ENCODE measurements around the gene P4HTM.

P4HTM gene

GRCh38 chr3:48989796-48990635 is at the start of gene P4HTM:
P4HTM (plus strand) TSS chr3:48990241; CDS start chr3:48990257, 16 bp downstream.
- H3K36me3 ChIP-seq (ENCODE audit: control insufficient read depth in 5 of 5, insufficient read depth in 5 of 5, low read length in 5 of 5), result peaks cover 0 to 23% (median 12%) of the 10 kb centered on the region in 5 donors
- H3K27ac ChIP-seq (ENCODE audit: low read depth, low read length), result peak within 1 kb of the TSS; percentile 90
- H3K4me1 ChIP-seq (ENCODE audit: control insufficient read depth in 5 of 5, insufficient read depth in 5 of 5, low read length in 5 of 5), result peaks cover 9 to 29% (median 24%) of the 10 kb centered on the region in 5 donors
- H3K9ac ChIP-seq (ENCODE audit: low read length in 5 of 5), result peak within 1 kb of the TSS; percentile 66 to 88 (median 72)
- H3K9me3 ChIP-seq (ENCODE audit: control insufficient read depth in 5 of 5, low read length in 5 of 5), result no peaks in the 10 kb centered on the region
- peak within 1 kb of the TSS; percentile 83 to 95 (median 86) for H3K4me3 ChIP-seq (ENCODE audit: low read depth in 1 of 5, low read length in 5 of 5)
- no peaks in the 10 kb centered on the region for H3K27me3 ChIP-seq (ENCODE audit: control insufficient read depth in 5 of 5, insufficient read depth in 4 of 5, low read length in 5 of 5)

- Histone ChIP-seq H3K27ac (ENCODE audit: low read depth, low read length) (no peak overlapping the region), H3K27me3 (ENCODE audit: control insufficient read depth in 5 of 5, insufficient read depth in 4 of 5, low read length in 5 of 5) (no peaks in the 10 kb centered on the region), H3K36me3 (ENCODE audit: control insufficient read depth in 5 of 5, insufficient read depth in 5 of 5, low read length in 5 of 5) (peaks cover 3 to 25% (median 6%) of the 10 kb centered on the region in 5 donors), H3K4me3 (ENCODE audit: low read depth in 1 of 5, low read length in 5 of 5) (no peak overlapping the region), H3K4me1 (ENCODE audit: control insufficient read depth in 5 of 5, insufficient read depth in 5 of 5, low read length in 5 of 5) (no peaks in the 10 kb centered on the region), H3K9ac (ENCODE audit: low read length in 5 of 5) (no peak overlapping the region), H3K9me3 (ENCODE audit: control insufficient read depth in 5 of 5, low read length in 5 of 5) (no peaks in the 10 kb centered on the region)
These were observed 44.6 kb upstream of the P4HTM start for GRCh38 chr3:48945432-48945831.

- Histone ChIP-seq H3K36me3 (ENCODE audit: control insufficient read depth in 5 of 5, insufficient read depth in 5 of 5, low read length in 5 of 5) (peaks cover 3 to 25% (median 6%) of the 10 kb centered on the region in 5 donors), H3K9ac (ENCODE audit: low read length in 5 of 5) (no peak overlapping the region), H3K4me1 (ENCODE audit: control insufficient read depth in 5 of 5, insufficient read depth in 5 of 5, low read length in 5 of 5) (no peaks in the 10 kb centered on the region), H3K9me3 (ENCODE audit: control insufficient read depth in 5 of 5, low read length in 5 of 5) (no peaks in the 10 kb centered on the region), H3K27me3 (ENCODE audit: control insufficient read depth in 5 of 5, insufficient read depth in 4 of 5, low read length in 5 of 5) (no peaks in the 10 kb centered on the region), H3K4me3 (ENCODE audit: low read depth in 1 of 5, low read length in 5 of 5) (no peak overlapping the region), H3K27ac (ENCODE audit: low read depth, low read length) (no peak overlapping the region)
These were observed 44.0 kb upstream of the P4HTM start for GRCh38 chr3:48945891-48946549.

GRCh38 chr3:48949376-48949717 is 40.7 kb upstream of the P4HTM start:
- Histone ChIP-seq H3K4me3 (ENCODE audit: low read depth in 1 of 5, low read length in 5 of 5) (no peak overlapping the region), H3K27ac (ENCODE audit: low read depth, low read length) (no peak overlapping the region), H3K36me3 (ENCODE audit: control insufficient read depth in 5 of 5, insufficient read depth in 5 of 5, low read length in 5 of 5) (peaks cover 3 to 34% (median 6%) of the 10 kb centered on the region in 5 donors), H3K9ac (ENCODE audit: low read length in 5 of 5) (no peak overlapping the region), H3K9me3 (ENCODE audit: control insufficient read depth in 5 of 5, low read length in 5 of 5) (no peaks in the 10 kb centered on the region), H3K27me3 (ENCODE audit: control insufficient read depth in 5 of 5, insufficient read depth in 4 of 5, low read length in 5 of 5) (no peaks in the 10 kb centered on the region), H3K4me1 (ENCODE audit: control insufficient read depth in 5 of 5, insufficient read depth in 5 of 5, low read length in 5 of 5) (peaks cover 0 to 3% (median 0%) of the 10 kb centered on the region in 5 donors)

- peaks cover 0 to 3% (median 0%) of the 10 kb centered on the region in 5 donors for H3K4me1 ChIP-seq (ENCODE audit: control insufficient read depth in 5 of 5, insufficient read depth in 5 of 5, low read length in 5 of 5)
- H3K27ac ChIP-seq (ENCODE audit: low read depth, low read length), result no peak overlapping the region
- no peaks in the 10 kb centered on the region for H3K27me3 ChIP-seq (ENCODE audit: control insufficient read depth in 5 of 5, insufficient read depth in 4 of 5, low read length in 5 of 5)
- no peaks in the 10 kb centered on the region for H3K9me3 ChIP-seq (ENCODE audit: control insufficient read depth in 5 of 5, low read length in 5 of 5)
- H3K36me3 ChIP-seq (ENCODE audit: control insufficient read depth in 5 of 5, insufficient read depth in 5 of 5, low read length in 5 of 5), result peaks cover 4 to 32% (median 5%) of the 10 kb centered on the region in 5 donors
- H3K9ac ChIP-seq (ENCODE audit: low read length in 5 of 5), result no peak overlapping the region
- no peak overlapping the region for H3K4me3 ChIP-seq (ENCODE audit: low read depth in 1 of 5, low read length in 5 of 5)
These were observed 40.0 kb upstream of the P4HTM start for GRCh38 chr3:48950051-48950450.

- no peak overlapping the region for H3K4me3 ChIP-seq (ENCODE audit: low read depth in 1 of 5, low read length in 5 of 5)
- H3K36me3 ChIP-seq (ENCODE audit: control insufficient read depth in 5 of 5, insufficient read depth in 5 of 5, low read length in 5 of 5), result peaks cover 0 to 18% (median 5%) of the 10 kb centered on the region in 5 donors
- H3K27me3 ChIP-seq (ENCODE audit: control insufficient read depth in 5 of 5, insufficient read depth in 4 of 5, low read length in 5 of 5), result no peaks in the 10 kb centered on the region
- H3K9me3 ChIP-seq (ENCODE audit: control insufficient read depth in 5 of 5, low read length in 5 of 5), result no peaks in the 10 kb centered on the region
- H3K4me1 ChIP-seq (ENCODE audit: control insufficient read depth in 5 of 5, insufficient read depth in 5 of 5, low read length in 5 of 5), result peaks cover 0 to 6% (median 0%) of the 10 kb centered on the region in 5 donors
- H3K27ac ChIP-seq (ENCODE audit: low read depth, low read length), result no peak overlapping the region
- no peak overlapping the region for H3K9ac ChIP-seq (ENCODE audit: low read length in 5 of 5)
These were observed 38.3 kb upstream of the P4HTM start for GRCh38 chr3:48951764-48952163.

GRCh38 chr3:48952510-48953118 is 37.4 kb upstream of the P4HTM start:
- H3K9me3 ChIP-seq (ENCODE audit: control insufficient read depth in 5 of 5, low read length in 5 of 5), result no peaks in the 10 kb centered on the region

GRCh38 chr3:48957006-48957705 is 32.9 kb upstream of the P4HTM start:
- H3K27ac ChIP-seq (ENCODE audit: low read depth, low read length), result no peak overlapping the region
- peaks cover 4 to 32% (median 19%) of the 10 kb centered on the region in 5 donors for H3K36me3 ChIP-seq (ENCODE audit: control insufficient read depth in 5 of 5, insufficient read depth in 5 of 5, low read length in 5 of 5)
- no peak overlapping the region for H3K4me3 ChIP-seq (ENCODE audit: low read depth in 1 of 5, low read length in 5 of 5)
- no peaks in the 10 kb centered on the region for H3K9me3 ChIP-seq (ENCODE audit: control insufficient read depth in 5 of 5, low read length in 5 of 5)
- no peak overlapping the region for H3K9ac ChIP-seq (ENCODE audit: low read length in 5 of 5)
- H3K4me1 ChIP-seq (ENCODE audit: control insufficient read depth in 5 of 5, insufficient read depth in 5 of 5, low read length in 5 of 5), result peaks cover 0 to 14% (median 7%) of the 10 kb centered on the region in 5 donors
- H3K27me3 ChIP-seq (ENCODE audit: control insufficient read depth in 5 of 5, insufficient read depth in 4 of 5, low read length in 5 of 5), result no peaks in the 10 kb centered on the region

More at GRCh38 chr3:48952510-48953118, 37.4 kb upstream of the P4HTM start:
- no peak overlapping the region for H3K4me3 ChIP-seq (ENCODE audit: low read depth in 1 of 5, low read length in 5 of 5)
- H3K27ac ChIP-seq (ENCODE audit: low read depth, low read length), result no peak overlapping the region
- H3K9ac ChIP-seq (ENCODE audit: low read length in 5 of 5), result no peak overlapping the region
- peaks cover 0 to 6% (median 0%) of the 10 kb centered on the region in 5 donors for H3K4me1 ChIP-seq (ENCODE audit: control insufficient read depth in 5 of 5, insufficient read depth in 5 of 5, low read length in 5 of 5)
- no peaks in the 10 kb centered on the region for H3K27me3 ChIP-seq (ENCODE audit: control insufficient read depth in 5 of 5, insufficient read depth in 4 of 5, low read length in 5 of 5)
- peaks cover 0 to 16% (median 7%) of the 10 kb centered on the region in 5 donors for H3K36me3 ChIP-seq (ENCODE audit: control insufficient read depth in 5 of 5, insufficient read depth in 5 of 5, low read length in 5 of 5)

- Histone ChIP-seq H3K9ac (ENCODE audit: low read length in 5 of 5) (peak overlapping the region in 1 of 5 donors; percentile 30), H3K4me3 (ENCODE audit: low read depth in 1 of 5, low read length in 5 of 5) (no peak overlapping the region), H3K27me3 (ENCODE audit: control insufficient read depth in 5 of 5, insufficient read depth in 4 of 5, low read length in 5 of 5) (no peaks in the 10 kb centered on the region), H3K27ac (ENCODE audit: low read depth, low read length) (no peak overlapping the region), H3K36me3 (ENCODE audit: control insufficient read depth in 5 of 5, insufficient read depth in 5 of 5, low read length in 5 of 5) (peaks cover 12 to 46% (median 28%) of the 10 kb centered on the region in 5 donors), H3K4me1 (ENCODE audit: control insufficient read depth in 5 of 5, insufficient read depth in 5 of 5, low read length in 5 of 5) (peaks cover 0 to 8% (median 6%) of the 10 kb centered on the region in 5 donors), H3K9me3 (ENCODE audit: control insufficient read depth in 5 of 5, low read length in 5 of 5) (no peaks in the 10 kb centered on the region)
These were observed 29.1 kb upstream of the P4HTM start for GRCh38 chr3:48960841-48961413.

Measured in subcutaneous abdominal adipose tissue (tissue), 5 donors.